Mononuclear cell (primary cell): Measurements from ENCODE around the gene KIAA1614. TPM values are rescaled to one million over a fixed set of nuclear protein-coding genes. Genes with fewer than 3 reads are reported as not detected.

Experiments used
- H3K27me3 ChIP-seq: 2 replicates; pipeline ENCODE4 v1.6.0; 2011; ENCODE audit warnings: low read length, control low read depth; ENCODE audit not compliant: insufficient read depth
- H3K4me1 ChIP-seq: 2 replicates; pipeline ENCODE4 v1.5.1; 2011; ENCODE audit warnings: mild to moderate bottlenecking, low read length, control low read depth; ENCODE audit not compliant: insufficient read depth
- H3K4me3 ChIP-seq: 2 replicates; pipeline ENCODE4 v1.5.1; 2011; ENCODE audit warnings: mild to moderate bottlenecking, low read length, moderate library complexity
- H3K9me3 ChIP-seq: 2 replicates; pipeline ENCODE4 v1.5.1; 2011; ENCODE audit warnings: low read depth, mild to moderate bottlenecking, control low read depth, low read length
- total RNA-seq: library from RNA; depleted of rRNA; stranded (reverse); fragments of >200 nt; gene quantifications from one replicate; pipeline ENCODE4 v1.2.3, GENCODE V29; 2012

Gene KIAA1614
- total RNA-seq, 1 donor, result 2.0 TPM

DNA sequence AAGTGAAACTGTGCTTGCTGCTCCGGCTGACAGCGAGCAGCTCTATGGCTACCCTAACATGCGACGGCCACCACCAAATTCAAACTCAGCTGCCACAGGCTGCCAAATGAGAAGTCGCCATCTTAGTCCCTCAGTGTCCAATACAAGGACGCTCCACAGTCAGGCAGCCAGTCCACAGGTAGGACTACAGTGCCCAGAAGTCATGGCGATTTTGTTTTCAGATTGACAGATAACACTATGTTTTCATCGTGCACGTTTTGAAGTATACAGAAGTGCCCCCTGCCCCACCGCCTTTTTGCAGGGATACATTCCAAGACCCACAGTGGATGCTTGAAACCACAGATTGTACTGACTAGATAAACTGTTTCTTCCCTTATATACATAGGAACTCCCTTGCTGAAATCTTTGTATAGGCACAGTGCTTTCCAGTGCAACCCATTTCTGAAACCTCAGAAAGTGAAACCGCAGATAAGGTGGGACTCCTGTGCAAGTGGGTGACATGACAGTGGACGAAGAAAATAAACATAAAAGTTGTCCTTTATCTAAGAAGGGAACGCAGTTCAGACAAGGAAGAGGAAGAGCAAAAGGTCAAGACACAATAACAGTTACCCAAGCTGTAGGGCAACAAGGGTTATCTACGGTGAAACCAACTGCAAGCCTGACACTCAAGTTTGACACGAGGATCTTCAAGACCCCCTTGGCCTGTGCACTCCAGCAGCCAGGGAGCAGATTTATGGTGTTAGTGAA, 57.8 kb downstream of the KIAA1614 start:
- Histone ChIP-seq H3K4me3 (no peak overlapping the region), H3K9me3 (no peaks in the 10 kb centered on the region), H3K27me3 (no peaks in the 10 kb centered on the region), H3K4me1 (peaks cover 34% of the 10 kb centered on the region)

DNA sequence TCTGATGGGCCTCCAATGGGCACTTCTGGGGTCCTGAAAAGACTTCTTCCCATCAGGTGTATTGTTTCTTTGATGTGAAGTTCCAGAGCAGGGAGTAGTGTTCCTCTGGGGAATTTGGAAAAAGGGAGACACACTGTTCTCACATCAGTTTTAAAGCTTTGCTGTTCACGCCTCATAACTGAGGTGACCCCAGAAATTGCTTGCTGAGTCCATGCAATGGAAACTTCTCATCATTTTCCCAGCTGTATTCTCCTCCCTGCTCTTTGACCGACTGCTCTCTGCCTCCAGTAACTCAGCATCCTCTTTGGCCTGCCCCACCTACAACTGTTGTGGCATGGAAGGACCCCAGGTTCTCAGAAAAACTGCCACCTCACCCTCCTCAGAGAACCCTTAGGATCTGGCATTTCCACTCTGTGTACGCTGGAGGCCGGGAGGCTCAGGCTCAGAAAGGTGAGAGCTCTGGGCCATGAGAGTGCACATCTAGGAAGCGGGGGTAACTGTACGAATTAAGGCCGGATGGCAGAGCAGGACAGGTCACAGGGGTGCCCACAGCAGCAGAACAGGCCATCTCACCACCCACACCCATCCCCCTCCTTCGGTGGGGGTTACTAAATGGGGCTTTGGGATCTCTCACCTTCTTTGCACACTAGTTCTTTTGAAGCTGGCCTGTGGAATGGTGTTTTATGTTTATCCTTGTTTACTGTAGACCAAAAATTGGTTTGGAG, 58.7 kb downstream of the KIAA1614 start:
- Histone ChIP-seq H3K9me3 (no peaks in the 10 kb centered on the region), H3K4me1 (peaks cover 43% of the 10 kb centered on the region), H3K4me3 (no peak overlapping the region), H3K27me3 (no peaks in the 10 kb centered on the region)

DNA sequence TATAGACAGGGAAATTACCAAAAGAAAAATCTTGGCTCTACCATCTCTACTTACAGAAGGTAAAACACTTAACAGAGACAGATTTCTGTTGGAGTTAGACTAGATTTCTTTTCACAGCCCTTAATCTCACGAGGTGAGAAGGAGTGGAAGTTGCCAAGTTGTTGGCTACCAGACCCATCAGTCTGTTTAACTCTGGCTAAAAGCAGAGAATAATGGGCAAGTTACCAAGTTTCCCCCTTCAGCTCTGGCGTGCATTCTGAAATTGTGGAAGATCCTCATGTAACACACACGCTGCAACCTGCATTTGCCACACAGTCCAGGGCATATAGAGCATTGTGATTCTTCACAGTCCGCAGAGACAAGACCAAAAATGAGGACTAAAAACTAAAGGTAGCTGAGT, 60.7 kb downstream of the KIAA1614 start:
- no peak overlapping the region for H3K4me3 ChIP-seq
- no peaks in the 10 kb centered on the region for H3K27me3 ChIP-seq
- H3K4me1 ChIP-seq, result peaks cover 43% of the 10 kb centered on the region
- H3K9me3 ChIP-seq, result no peaks in the 10 kb centered on the region

DNA sequence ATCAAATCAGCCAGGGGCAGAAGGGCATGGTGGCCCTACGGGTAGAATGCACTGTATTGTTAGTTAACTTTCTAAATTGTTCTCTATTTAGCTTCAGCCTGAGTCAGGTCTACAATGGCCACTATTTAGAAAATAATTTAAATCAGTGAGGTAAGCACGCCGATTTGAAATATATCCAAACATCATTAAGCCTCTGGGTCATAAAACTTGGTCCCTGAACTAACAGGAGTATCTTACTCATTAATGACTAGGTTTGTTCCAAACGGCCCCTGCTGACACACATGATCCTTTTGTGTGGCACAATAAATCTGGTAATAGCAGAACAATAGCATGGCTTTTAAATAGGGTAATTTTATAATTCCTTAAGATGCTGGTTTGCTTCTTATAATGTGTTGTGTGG, 61.5 kb downstream of the KIAA1614 start:
- H3K4me1 ChIP-seq, result peaks cover 40% of the 10 kb centered on the region
- no peak overlapping the region for H3K4me3 ChIP-seq
- H3K9me3 ChIP-seq, result no peaks in the 10 kb centered on the region
- no peaks in the 10 kb centered on the region for H3K27me3 ChIP-seq

DNA sequence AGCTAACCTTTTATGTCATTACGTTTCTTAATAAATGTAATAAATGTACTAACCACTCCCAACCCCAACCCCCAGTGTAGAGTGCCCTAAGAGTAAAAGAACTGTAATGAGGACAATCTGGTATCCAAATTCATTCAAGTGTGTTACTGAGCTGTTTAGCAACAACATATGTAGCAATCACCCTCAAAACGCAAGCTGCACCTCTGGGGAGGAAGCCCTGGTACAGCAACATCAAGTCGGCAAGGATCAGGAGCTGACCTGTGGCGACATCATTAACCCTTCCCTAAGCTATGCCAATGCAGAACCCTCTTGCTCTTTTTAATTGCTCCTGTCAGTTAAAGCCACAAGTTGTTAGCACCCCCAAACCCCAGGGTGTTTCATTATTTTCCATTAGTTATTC, 62.9 kb downstream of the KIAA1614 start:
- Histone ChIP-seq H3K4me3 (no peak overlapping the region), H3K27me3 (no peaks in the 10 kb centered on the region), H3K9me3 (no peaks in the 10 kb centered on the region), H3K4me1 (peaks cover 27% of the 10 kb centered on the region)

DNA sequence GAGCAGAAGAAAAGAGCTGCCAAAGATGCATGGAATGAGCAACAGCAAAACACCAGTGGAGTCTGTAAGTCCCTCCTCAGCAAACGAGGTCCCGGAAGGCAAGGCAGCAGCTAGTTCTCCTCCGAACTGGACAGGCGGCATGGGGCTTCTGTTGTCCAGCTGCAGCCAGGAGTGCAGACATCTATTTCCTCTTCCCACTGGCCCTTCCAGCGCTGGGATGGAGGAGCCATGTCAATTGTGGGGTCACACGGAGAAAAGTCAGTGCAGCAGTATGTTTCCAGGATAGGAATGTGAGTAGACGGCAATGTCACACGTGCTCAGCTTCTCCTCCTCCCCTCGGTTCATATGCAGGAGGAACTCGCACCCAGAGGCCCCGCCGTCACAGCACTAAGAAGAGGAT, 63.5 kb downstream of the KIAA1614 start:
- peaks cover 21% of the 10 kb centered on the region for H3K4me1 ChIP-seq
- H3K27me3 ChIP-seq, result no peaks in the 10 kb centered on the region
- H3K9me3 ChIP-seq, result no peaks in the 10 kb centered on the region
- no peak overlapping the region for H3K4me3 ChIP-seq

DNA sequence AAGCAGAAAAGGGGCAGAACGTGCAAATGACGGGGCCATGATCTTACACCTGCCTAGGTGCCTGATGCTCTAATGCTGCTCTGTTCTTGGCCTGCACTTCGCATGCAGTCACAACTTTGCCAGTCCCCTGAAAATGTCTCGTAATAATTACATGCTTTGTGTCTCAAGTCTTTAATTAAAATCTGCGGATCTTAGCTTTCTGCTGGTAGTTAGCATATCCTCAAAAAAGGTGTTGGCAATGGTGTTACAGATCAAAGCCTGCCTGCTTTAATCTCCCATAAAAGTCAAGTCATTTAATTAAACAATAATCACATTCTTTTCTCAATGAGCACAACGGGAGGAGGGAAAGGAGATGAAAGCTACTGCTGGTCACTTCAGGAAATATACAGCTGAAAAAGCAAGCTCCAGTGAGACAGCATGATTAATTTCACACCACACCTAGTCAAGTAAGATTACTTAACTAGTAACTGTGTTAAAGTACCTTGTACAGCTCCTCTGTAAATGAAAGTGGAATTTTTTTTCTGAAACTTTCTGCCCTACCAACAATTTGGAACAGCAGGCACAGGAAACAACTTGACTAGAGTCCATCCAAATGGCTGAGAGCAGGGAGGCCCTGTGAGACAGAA, 64.1 kb downstream of the KIAA1614 start:
- no peaks in the 10 kb centered on the region for H3K9me3 ChIP-seq
- H3K4me3 ChIP-seq, result no peak overlapping the region
- H3K4me1 ChIP-seq, result peaks cover 22% of the 10 kb centered on the region
- H3K27me3 ChIP-seq, result no peaks in the 10 kb centered on the region

DNA sequence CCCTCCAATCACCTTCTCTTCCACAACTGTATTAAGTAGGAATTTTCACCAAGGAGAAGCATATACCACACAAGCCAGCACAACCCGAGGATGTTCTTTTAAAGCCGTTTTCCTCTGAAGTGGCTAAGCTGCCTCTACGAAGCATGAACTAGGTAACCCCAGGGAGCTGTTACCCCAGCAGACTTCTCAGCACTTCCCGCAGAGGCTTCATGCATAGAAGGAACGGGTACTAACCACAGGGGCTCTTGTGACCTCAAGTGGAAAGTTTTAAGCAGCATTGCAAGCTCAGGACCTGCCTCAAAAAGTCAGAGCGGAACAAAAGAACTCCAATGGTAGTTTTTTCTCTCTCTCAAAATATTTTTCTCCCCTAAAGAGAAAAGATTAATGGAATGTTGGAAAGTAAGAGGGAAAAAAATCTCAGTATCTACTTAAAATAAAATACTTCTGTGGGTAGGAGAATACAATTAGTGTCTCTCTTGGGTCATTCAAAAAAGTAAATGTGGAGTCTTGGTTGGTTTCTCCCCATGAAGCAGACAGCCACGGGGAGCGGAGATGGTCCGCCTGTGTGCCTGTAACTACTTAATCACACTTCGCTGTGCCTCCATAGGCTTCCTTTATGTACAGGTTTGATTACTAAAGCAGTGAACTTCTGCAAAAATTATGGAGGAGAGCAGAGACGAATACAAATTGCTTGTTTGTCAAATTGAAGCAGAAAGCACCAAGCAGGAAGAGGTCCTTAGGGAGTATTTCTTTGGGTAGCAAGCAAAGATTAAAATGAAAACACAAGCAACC, 69.1 kb downstream of the KIAA1614 start:
- Histone ChIP-seq H3K9me3 (no peaks in the 10 kb centered on the region), H3K4me3 (no peak overlapping the region), H3K27me3 (no peaks in the 10 kb centered on the region), H3K4me1 (peaks cover 10% of the 10 kb centered on the region)

DNA sequence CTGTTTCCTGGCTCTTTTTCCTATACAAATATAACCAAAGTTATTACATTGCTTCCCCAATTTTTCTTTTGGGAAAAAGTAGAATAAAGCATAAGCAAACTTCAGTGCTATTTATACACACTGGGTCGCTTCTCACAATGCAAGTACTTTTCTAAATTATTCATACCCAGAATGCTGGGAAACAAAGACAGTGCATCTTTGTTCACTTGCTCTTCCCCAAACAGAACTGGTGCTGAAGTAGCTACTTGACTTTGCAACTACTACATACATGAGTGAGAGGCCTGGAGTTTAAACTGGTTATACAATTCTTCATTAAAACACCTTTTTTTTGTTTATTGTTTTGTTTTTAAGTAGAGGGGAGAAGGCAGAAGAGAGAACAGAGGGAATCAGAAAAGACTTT, 69.7 kb downstream of the KIAA1614 start:
- Histone ChIP-seq H3K9me3 (no peaks in the 10 kb centered on the region), H3K4me3 (no peak overlapping the region)

DNA sequence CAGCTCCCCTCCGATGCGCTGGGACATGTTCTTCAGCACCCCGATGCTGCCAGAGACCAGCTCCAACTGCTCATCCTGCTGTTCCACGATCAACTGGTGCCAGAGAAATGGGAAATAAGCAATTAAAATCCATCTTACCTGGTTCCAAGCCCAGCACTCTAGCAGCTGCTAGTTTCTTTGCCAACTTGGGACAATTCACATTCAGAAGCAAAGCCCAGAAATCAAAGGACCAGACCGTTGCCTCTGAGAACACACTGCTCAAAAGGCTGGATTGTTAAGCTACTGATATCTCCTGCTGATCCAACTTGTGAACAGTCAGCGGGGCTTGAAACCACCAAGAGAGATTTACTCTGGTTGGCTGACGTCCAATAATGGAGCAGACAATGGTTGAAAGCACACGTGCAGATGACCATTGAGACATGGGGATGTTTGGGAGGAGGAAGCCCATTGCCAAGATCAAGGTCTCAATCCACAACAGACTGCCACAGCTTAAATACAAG, 75.6 kb downstream of the KIAA1614 start:
- Histone ChIP-seq H3K4me3 (no peak overlapping the region), H3K4me1 (no peaks in the 10 kb centered on the region), H3K9me3 (no peaks in the 10 kb centered on the region), H3K27me3 (no peaks in the 10 kb centered on the region)

More for the DNA sequence above, 69.7 kb downstream of the KIAA1614 start:
- Histone ChIP-seq H3K27me3 (no peaks in the 10 kb centered on the region), H3K4me1 (peaks cover 10% of the 10 kb centered on the region)

DNA sequence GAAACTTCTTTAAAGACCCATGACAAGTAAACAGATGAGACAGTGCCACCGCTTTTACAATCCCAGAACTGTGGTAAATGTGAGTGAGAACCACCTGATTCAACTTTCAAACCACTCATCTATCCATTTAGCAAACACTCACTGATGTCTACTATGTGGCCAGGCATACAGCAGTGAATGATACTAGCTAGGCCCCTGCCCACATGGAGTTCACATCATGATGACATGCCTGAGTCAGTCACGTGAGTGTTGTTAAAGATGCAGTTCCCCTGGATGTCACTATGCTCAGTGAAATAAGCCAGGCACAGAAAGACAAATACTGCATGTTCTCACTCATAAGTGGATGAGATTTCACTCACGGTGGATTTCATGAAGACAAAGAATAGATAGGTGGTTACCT, 81.6 kb downstream of the KIAA1614 start:
- H3K4me3 ChIP-seq, result no peak overlapping the region

DNA sequence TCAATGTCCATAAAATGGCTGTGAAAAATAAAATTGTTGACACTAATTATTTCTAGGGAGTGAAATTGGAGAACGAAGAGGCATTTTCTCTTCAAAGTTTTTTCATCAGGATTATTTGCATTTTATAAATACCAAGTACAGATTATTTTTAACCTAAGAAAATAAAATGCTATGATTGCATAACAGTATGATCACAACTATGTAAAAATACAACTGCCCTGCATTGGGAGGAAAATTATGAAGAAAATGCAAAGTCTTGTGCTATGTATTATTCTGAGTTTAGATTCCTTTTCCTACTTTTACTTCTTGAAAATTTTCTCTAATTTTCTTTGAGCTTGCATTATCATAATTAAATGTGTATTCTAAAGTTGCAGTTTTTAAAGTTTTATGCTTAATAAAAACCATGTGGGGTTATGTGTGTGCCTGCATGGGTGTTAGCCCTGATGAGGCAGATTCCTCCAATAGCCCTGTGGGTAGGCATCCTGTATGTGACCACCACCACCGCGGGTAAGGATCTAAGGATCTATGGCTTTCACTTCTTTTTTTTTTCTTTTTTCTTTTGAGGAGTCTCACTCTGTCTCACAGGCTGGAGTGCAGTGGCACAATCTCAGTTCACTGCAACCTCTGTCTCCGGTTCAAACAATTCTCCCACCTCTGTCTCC, 85.3 kb downstream of the KIAA1614 start:
- no peak overlapping the region for H3K4me3 ChIP-seq
- H3K4me1 ChIP-seq, result no peaks in the 10 kb centered on the region
- no peaks in the 10 kb centered on the region for H3K27me3 ChIP-seq
- no peaks in the 10 kb centered on the region for H3K9me3 ChIP-seq

More for the DNA sequence above, 81.6 kb downstream of the KIAA1614 start:
- Histone ChIP-seq H3K9me3 (no peaks in the 10 kb centered on the region), H3K27me3 (no peaks in the 10 kb centered on the region), H3K4me1 (no peaks in the 10 kb centered on the region)
